ENCODE results near the gene POLE4. TPM values are rescaled to one million over a fixed set of nuclear protein-coding genes. Genes with fewer than 3 reads are reported as not detected.

POLE4 gene
- total and polyA plus RNA-seq, 9 of the 15 experiments (the other 6 are each of a cell fraction or from before 2014, with no cell fraction given): 25.7 to 73.7 (median 57.3) TPM

GRCh38 chr2:74991977-74992376, 33.5 kb downstream of the POLE4 start (continued):
- TF ChIP-seq SRF (CRISPR knock-in tag; IDR thresholded peaks at IDR 0.05): peak in 1 of 2 experiments; percentile 46; a peak in 1 of 4 replicates
- no peak for TF ChIP-seq RAD21 (CRISPR knock-in tag; conservative IDR thresholded peaks at IDR 0.05 in 1 of 2, IDR thresholded peaks at IDR 0.05 in 1 of 2)
- TF ChIP-seq STAT5B (CRISPR knock-in tag; IDR thresholded peaks at IDR 0.05): no peak
- TF ChIP-seq TRIM24 (IDR thresholded peaks at IDR 0.05): 0 out of 4 replicates have a peak, but pooled peaks of 1 of the 2 experiments have one; percentile 10
- TF ChIP-seq KLF16 (IDR thresholded peaks at IDR 0.05): peak; percentile 83
- no peak for TF ChIP-seq ZMIZ1 (IDR thresholded peaks at IDR 0.05; ENCODE audit: low read depth in 2 of 2, low read length in 2 of 2)
- TF ChIP-seq THAP7 (CRISPR knock-in tag; IDR thresholded peaks at IDR 0.05): no peak
- peak; percentile 96 for TF ChIP-seq REST (IDR thresholded peaks at IDR 0.05; ENCODE audit: borderline replicate concordance)
- TF ChIP-seq REST (CRISPR knock-in tag; IDR thresholded peaks at IDR 0.05; ENCODE audit: low read depth): no peak
- TF ChIP-seq CCAR2 (IDR thresholded peaks at IDR 0.05; ENCODE audit: low read depth, low read length): no peak
- TF ChIP-seq ATF3 (IDR thresholded peaks at IDR 0.05): no peak
- TF ChIP-seq ATF3 (CRISPR knock-in tag; conservative IDR thresholded peaks at IDR 0.05): 0 out of 2 replicates have a peak, but pooled peaks have one; percentile 35
- TF ChIP-seq NR2C2 (CRISPR knock-in tag; IDR thresholded peaks at IDR 0.05): no peak
- TF ChIP-seq NR2C2 (tag; IDR thresholded peaks at IDR 0.05): 0 out of 2 replicates have a peak, but pooled peaks have one; percentile 26
- 0 out of 2 replicates have a peak, but pooled peaks have one; percentile 15 for TF ChIP-seq TEAD4 (IDR thresholded peaks at IDR 0.05; ENCODE audit: low read length)
- TF ChIP-seq TEAD4 (CRISPR knock-in tag; IDR thresholded peaks at IDR 0.05; ENCODE audit: borderline replicate concordance): no peak

Measured in K562 (cell line).